HCT116 (cell line): ENCODE measurements around the gene ABCD1.

ENCODE experiments used
- CTCF ChIP-seq, 3 experiments: fragments of 200-600 bp in 1 of 3; sonication (generic) in 1 of 3; IDR thresholded peaks in 2 of 3; conservative IDR thresholded peaks in 1 of 3; 2 replicates each; pipeline ENCODE4 v1.5.1; 2012 to 2017; ENCODE audit warnings: low read depth in 2 of 3, low read length in 2 of 3, antibody characterized with exemption in 1 of 3, borderline replicate concordance in 1 of 3, control low read depth in 1 of 3, mild to moderate bottlenecking in 1 of 3, mixed read lengths in 1 of 3, mixed run types in 1 of 3, moderate library complexity in 1 of 3; ENCODE audit not compliant: insufficient read depth in 1 of 3
- EZH2 ChIP-seq: fragments of 200-600 bp; sonication (generic); IDR thresholded peaks from 2 replicates; pipeline ENCODE4 v1.6.1; 2017; ENCODE audit warnings: antibody characterized with exemption, mixed run types
- MAX ChIP-seq: IDR thresholded peaks from 2 replicates; pipeline ENCODE4 v1.6.1; 2012
- POLR2A ChIP-seq: IDR thresholded peaks from 2 replicates; pipeline ENCODE4 v1.7.0; 2011; ENCODE audit warnings: borderline replicate concordance; ENCODE audit not compliant: insufficient read depth, insufficient read length; ENCODE audit errors: extremely low read depth

GRCh38 chrX:153684467-153685155 is 40.0 kb upstream of the ABCD1 start:
- TF ChIP-seq CTCF (IDR thresholded peaks at IDR 0.05 in 2 of 3, conservative IDR thresholded peaks at IDR 0.05 in 1 of 3; ENCODE audit: borderline replicate concordance in 1 of 3, insufficient read depth in 1 of 3, low read depth in 2 of 3, low read length in 2 of 3) (no peak), MAX (no peak), EZH2 (no peak), POLR2A (no peak)
